Hematopoietic multipotent progenitor cell treated with erythropoietin and hydrocortisone succinate and interleukin-3 and kit ligand, for 4 days (in vitro differentiated cells): Measurements from ENCODE around the gene SLC36A1.
"Not testable (repeated sequence)": the region's sequence is repeated elsewhere in the genome, so short reads cannot be mapped to it uniquely, and the experiment has no call there.

Source experiments
- DNase-seq: peaks from one replicate; pipeline ENCODE4 v3.0.0-alpha.2; 2015

The SLC36A1 gene

GRCh38 chr5:151447174-151448037, at the start of gene SLC36A1:
TSS of gene SLC36A1 (plus strand) at chr5:151447603. CDS start at chr5:151458793, 11,190 bp downstream.
- DNase-seq, result peak; percentile 98

GRCh38 chr5:151405334-151406160, 41.9 kb upstream of the SLC36A1 start:
- peak; percentile 32 for DNase-seq

GRCh38 chr5:151406322-151406947, 41.0 kb upstream of the SLC36A1 start:
- DNase-seq, result peak; percentile 59

- no peak for DNase-seq
Measured at GRCh38 chr5:151408591-151409230, 38.7 kb upstream of the SLC36A1 start.

GRCh38 chr5:151413800-151414199, 33.6 kb upstream of the SLC36A1 start:
- DNase-seq, result no peak

GRCh38 chr5:151414536-151414935, 32.9 kb upstream of the SLC36A1 start:
- DNase-seq, result no peak

- DNase-seq, result no peak
Measured at GRCh38 chr5:151417712-151418111, 29.7 kb upstream of the SLC36A1 start.

- no peak for DNase-seq
Measured at GRCh38 chr5:151420127-151420526, 27.3 kb upstream of the SLC36A1 start.

- DNase-seq, result no peak
Measured at GRCh38 chr5:151424892-151425523, 22.4 kb upstream of the SLC36A1 start.

GRCh38 chr5:151426347-151426746, 21.1 kb upstream of the SLC36A1 start:
- not testable (repeated sequence) for DNase-seq

GRCh38 chr5:151427258-151427657, 20.1 kb upstream of the SLC36A1 start:
- DNase-seq, result no peak

- DNase-seq, result no peak
Measured at GRCh38 chr5:151430731-151431130, 16.7 kb upstream of the SLC36A1 start.

- DNase-seq, result no peak
Measured at GRCh38 chr5:151431666-151432065, 15.7 kb upstream of the SLC36A1 start.

GRCh38 chr5:151432210-151432609, 15.2 kb upstream of the SLC36A1 start:
- no peak for DNase-seq

GRCh38 chr5:151434570-151435237, 12.7 kb upstream of the SLC36A1 start:
- no peak for DNase-seq

- DNase-seq, result peak; percentile 66
Measured at GRCh38 chr5:151448038-151448985, 909 bp downstream of the SLC36A1 start.

- no peak for DNase-seq
Measured at GRCh38 chr5:151449297-151449696, 1.9 kb downstream of the SLC36A1 start.

- DNase-seq, result no peak
Measured at GRCh38 chr5:151449839-151450238, 2.4 kb downstream of the SLC36A1 start.

GRCh38 chr5:151450605-151451004, 3.2 kb downstream of the SLC36A1 start:
- DNase-seq, result no peak
